Measurements from ENCODE around the gene IQCN.

IQCN gene

GRCh38 chr19:18284712-18285360 is 10.6 kb upstream of the IQCN start:
- no peak for DNase-seq

- DNase-seq = no peak
Observed at GRCh38 chr19:18283338-18283737, 9.1 kb upstream of the IQCN start.

- no peak for DNase-seq
Observed at GRCh38 chr19:18282788-18283141, 8.5 kb upstream of the IQCN start.

GRCh38 chr19:18282021-18282787 is 8.0 kb upstream of the IQCN start:
- peak; percentile 77 for DNase-seq

- DNase-seq = peak; percentile 93
Observed at GRCh38 chr19:18281082-18282020, 7.1 kb upstream of the IQCN start, which contains the start of gene JUND. TSS of gene JUND (minus strand) at chr19:18281622. CDS start at chr19:18281484, 138 bp downstream.

GRCh38 chr19:18280247-18281081 is 6.2 kb upstream of the IQCN start:
- no peak for DNase-seq

- peak; percentile 67 for DNase-seq
Observed at GRCh38 chr19:18279516-18280246, 5.4 kb upstream of the IQCN start.

- no peak for DNase-seq
Observed at GRCh38 chr19:18279266-18279515, 4.9 kb upstream of the IQCN start.

- no peak for DNase-seq
Observed at GRCh38 chr19:18278521-18279265, 4.4 kb upstream of the IQCN start.

- peak; percentile 70 for DNase-seq
Observed at GRCh38 chr19:18274781-18275356, 617 bp upstream of the IQCN start.

- no peak for DNase-seq
Observed at GRCh38 chr19:18273561-18274218, 562 bp downstream of the IQCN start.

GRCh38 chr19:18271433-18271841 is 2.8 kb downstream of the IQCN start:
- DNase-seq = no peak

- DNase-seq = no peak
Observed at GRCh38 chr19:18270326-18270725, 3.9 kb downstream of the IQCN start.

GRCh38 chr19:18269070-18269723 is 5.1 kb downstream of the IQCN start:
- no peak for DNase-seq

GRCh38 chr19:18266771-18267686 is 7.2 kb downstream of the IQCN start:
- DNase-seq = no peak

GRCh38 chr19:18265582-18265981 is 8.7 kb downstream of the IQCN start:
- no peak for DNase-seq

- no peak for DNase-seq
Observed at GRCh38 chr19:18264971-18265540, 9.2 kb downstream of the IQCN start.

- DNase-seq = no peak
Observed at GRCh38 chr19:18264137-18264854, 10.0 kb downstream of the IQCN start.
